Stimulated activated CD8-positive, alpha-beta memory T cell treated with anti-CD3 and anti-CD28 coated beads, Interleukin-2, amount 100 ng/mL, for 48 hours (primary cell): Measurements from ENCODE around the gene GPR176.
A peak's percentile ranks its signal among the peaks of the same experiment; 100 is the strongest.

Experiments used
- DNase-seq, 2 donors: peaks; one replicate each; pipeline ENCODE4 v3.0.0-alpha.2; 2020; ENCODE audit warnings: low read depth in 2 of 2

GPR176 gene, protein sequence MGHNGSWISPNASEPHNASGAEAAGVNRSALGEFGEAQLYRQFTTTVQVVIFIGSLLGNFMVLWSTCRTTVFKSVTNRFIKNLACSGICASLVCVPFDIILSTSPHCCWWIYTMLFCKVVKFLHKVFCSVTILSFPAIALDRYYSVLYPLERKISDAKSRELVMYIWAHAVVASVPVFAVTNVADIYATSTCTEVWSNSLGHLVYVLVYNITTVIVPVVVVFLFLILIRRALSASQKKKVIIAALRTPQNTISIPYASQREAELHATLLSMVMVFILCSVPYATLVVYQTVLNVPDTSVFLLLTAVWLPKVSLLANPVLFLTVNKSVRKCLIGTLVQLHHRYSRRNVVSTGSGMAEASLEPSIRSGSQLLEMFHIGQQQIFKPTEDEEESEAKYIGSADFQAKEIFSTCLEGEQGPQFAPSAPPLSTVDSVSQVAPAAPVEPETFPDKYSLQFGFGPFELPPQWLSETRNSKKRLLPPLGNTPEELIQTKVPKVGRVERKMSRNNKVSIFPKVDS

DNA sequence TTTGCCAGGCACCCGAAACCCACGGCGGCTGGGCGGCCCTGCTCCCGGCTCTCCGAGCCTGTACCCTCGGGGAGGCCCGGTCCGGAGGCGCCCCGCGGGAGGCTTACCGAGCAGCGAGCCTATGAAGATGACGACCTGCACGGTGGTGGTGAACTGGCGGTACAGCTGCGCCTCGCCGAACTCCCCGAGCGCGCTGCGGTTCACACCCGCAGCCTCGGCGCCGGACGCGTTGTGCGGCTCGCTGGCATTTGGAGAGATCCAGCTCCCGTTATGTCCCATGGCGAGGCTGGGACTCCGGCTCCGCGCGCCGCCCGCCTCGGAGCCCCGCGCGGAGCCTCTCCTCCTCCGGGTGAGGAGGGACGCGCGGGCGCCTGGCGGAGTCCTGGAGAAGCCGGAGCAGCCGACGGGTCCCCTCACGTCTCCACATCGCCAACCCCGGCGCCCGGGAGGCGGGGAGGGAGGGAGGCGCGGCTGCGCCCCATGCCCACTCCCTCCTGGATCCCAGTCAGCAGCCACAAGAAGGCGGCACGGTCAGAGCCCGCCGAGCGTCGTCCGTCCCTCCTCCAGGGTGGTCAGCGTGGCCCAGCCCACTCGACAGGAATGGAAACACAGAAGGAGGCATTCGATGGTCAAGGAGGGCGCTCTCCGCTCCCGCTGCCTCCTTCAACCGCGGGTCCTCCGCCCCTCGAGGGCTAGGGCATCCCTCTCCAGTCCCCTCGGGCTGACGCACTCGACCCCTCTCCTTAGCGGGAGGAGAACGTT, at the start of gene GPR176:
Gene GPR176 (minus strand): TSS at position 519 of the 762 bp plus-strand sequence. CDS start 240 bp downstream, at position 279.
- DNase-seq: peak in 1 of 2 donors; percentile 9

DNA sequence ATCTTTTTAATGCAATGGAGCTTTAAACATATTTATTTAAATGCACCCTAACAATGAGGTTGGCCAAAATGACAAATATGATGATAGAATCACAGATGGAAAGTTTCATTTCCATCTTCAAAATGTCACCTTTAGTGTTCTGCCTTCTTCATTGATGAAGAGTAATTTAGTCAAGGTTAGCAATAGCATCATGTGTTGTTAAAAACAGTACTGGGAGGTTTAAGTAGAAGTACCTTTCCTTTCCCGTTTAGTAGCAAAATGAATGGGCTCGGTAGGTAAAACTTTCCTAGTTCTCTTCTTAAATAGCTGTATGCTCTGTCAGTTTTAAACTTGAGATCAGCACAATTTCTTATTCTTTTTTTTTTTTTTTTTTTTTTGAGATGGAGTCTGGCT, 48.9 kb upstream of the GPR176 start:
- DNase-seq: no peak

DNA sequence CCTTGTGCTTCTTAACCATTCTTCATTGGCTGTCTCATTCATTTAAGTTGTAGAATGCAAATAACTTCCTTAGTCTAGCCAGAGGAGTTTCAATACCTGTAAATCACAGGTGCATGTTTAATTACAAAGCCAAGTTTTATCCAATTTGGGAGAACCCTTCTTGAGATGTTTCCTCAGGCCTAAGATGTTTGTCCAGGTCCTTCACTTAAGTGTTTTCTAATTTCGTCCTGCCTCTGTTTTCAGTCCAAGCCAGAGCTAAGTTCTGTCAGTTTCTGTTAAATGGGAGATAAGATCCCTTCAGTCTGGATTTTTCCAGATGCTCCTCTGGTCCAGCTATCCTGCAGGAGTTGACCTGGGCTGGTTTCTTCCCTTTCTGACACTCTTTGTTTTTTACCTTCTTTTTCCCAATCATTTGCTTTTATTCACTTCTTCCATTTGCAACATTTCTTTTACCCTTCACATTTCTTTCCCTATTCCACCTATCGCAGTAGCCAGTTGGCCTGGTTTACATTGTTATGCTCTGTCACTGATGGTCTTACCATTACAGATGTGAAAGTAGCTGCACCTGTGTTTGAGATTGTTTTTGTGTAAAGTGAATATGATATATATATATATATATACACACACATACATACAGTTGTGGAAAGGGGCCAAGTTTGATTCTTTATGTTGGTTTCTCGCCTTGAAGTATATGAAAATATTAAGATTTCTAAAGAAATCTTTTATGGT, 48.4 kb upstream of the GPR176 start:
- no peak for DNase-seq

DNA sequence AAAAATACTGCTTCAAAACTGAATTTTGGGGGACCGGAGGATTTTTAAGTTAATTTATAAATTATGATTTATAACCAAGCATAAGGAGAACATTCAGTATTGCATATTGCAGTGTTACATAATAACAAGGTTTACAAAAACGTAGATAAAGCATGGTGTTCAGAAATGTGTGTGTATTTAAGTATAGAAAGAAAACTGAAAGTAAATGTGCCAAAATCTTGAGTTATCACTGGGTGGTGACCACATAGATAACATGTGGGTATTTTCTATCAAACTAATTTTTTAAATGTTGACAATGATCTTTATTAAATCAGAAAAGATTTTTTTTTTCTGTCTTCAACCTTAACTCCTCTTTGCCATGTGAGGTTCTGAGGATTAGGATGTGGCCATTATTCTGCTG, 46.5 kb upstream of the GPR176 start:
- DNase-seq: no peak

DNA sequence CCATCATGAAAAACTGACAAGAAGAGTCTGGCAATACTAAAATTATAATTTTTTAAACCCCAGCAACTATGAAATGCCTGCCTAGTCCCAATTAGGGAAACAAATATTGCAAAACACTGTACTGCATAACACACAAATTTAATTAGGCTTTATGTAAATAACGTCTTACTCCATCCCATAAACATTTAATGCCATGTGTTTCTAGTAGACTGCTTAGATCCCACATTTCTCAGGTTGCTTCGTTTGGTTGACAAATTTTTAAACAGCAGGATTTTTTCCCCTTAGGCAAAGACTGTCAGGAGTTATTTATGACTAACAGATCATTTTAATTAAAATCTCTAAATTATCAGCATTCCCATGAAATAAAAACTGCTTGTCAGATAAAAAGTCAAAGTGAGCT, 43.7 kb upstream of the GPR176 start:
- DNase-seq: no peak

DNA sequence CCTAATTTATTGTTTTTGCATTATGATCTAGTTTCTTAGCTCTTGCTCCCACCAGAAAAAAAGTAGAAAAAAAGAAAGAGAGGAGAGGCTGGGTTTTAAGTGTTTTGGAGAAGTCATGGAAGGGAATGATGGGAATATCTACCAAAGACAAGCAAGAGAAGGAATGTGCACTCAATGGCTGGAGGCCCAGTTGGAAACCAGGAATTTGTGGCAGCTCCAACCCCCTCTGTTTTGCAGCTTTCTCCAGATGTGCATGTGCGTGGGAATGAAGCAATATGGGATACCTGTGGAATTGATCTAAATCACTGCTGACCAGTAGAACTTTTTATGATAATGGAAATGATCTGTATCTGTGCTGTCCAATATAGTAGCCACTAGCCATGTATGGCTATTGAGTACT, 41.0 kb upstream of the GPR176 start:
- no peak for DNase-seq

DNA sequence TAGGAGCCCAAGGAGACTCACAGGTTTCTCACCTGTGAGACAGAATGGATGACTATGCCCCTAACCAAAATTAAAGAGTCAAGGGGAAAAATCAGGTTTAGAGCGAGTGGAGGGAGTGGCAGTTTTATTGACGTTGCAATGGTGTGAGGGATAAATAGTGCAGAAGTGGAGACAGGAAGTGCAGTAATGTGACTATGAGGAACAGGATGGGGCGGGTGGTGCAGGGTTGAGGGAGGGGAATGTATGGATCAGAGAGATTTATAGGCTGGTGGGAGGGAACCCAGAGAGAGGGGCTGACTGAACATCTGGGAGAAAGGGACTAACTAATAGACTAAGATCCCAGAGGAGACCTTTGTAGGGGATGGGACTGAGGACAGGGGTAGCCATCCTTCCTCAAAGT, 40.3 kb upstream of the GPR176 start:
- no peak for DNase-seq

DNA sequence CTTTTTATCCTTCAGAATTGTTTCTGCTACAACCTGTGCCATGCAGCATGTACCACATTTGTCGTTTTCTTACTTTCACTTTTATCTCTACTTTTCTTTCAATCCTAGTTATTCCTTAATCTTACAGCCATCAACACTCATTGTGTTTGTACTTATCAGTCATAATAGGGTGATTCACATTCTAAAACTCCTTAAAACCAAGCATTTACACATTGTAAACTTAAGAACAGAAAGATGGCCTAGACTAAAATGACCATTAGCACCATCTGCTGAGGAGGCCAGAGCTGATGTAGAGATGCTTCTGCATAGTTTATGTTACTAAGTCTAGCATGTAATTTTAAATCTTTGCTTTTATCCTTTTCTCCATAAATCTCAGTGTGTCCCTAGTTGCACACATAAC, 39.3 kb upstream of the GPR176 start:
- no peak for DNase-seq

DNA sequence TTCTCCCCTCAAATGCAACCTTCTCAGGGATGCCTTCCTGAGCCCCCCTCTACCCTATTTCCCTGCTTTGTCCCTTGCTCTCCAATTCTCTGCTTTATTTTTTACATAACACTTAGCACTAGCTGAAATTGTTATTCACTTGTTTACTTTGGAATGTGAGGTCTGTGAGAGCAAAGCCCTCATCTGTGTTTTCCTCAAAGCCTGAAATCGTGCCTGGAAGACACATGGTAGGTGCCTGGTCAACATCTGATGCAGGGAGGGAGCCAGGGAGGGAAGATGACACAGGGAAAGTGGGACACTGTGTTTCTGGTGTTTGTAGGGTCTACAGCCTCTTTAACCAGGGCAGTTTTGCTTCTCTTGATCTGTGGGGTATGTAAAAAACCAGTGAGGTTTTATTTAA, 37.4 kb upstream of the GPR176 start:
- DNase-seq: no peak

DNA sequence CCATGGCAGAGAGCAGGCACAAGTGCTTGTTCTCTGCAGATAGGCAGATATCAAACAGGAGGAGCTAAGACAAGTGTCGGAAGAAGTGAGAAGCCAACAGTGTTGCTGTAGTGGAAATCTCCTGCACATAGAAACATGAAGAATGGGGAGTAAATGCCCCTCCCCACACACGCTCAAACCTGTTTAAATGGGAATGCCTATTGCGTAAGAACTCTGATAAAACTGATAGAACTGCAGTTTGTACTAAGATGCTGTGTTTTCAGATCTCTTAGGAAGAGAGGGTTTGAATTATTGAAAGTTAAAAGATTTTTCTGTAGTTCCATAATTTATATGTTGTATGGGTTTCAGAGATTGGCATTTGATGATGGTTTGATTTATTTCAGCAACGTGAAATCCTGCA, 33.5 kb upstream of the GPR176 start:
- DNase-seq: no peak

DNA sequence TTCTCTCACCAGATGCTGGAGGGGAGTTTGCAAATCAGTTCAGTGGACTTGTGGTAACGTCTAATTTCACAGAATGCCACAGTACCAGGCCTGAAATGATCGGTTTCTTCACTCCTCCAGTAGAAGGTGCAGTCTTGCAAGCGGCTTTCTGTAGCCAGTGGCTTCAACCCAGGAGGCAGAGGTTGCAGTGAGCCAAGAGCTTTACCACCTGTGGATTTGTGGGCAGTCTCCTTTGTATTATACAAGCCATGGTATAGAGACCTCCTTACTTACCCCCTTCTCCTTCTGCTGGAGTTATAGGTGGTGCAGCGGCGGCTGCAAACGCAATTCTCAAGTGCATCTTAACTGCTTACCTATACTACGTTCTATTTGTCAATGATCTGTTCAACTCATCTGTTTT, 31.5 kb upstream of the GPR176 start:
- DNase-seq: no peak

DNA sequence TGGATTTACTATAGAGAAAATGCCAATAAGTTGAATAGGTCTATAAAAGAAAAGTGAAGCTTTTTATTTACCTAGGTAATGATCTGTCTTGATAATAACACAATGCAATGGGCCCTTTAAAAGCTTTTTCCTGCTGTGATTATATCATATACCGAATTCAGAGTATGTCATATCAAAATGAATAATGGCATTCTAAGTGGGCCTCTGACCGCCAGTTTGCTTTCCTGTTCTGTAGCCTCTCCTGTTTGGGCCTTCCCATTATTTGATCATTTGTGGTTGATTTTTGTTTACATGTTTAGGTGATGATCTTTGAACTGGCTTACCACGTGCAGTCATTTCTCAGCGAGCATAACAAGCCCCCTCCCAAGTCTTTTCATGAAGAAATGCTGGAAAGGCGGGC, 28.8 kb upstream of the GPR176 start:
- no peak for DNase-seq

DNA sequence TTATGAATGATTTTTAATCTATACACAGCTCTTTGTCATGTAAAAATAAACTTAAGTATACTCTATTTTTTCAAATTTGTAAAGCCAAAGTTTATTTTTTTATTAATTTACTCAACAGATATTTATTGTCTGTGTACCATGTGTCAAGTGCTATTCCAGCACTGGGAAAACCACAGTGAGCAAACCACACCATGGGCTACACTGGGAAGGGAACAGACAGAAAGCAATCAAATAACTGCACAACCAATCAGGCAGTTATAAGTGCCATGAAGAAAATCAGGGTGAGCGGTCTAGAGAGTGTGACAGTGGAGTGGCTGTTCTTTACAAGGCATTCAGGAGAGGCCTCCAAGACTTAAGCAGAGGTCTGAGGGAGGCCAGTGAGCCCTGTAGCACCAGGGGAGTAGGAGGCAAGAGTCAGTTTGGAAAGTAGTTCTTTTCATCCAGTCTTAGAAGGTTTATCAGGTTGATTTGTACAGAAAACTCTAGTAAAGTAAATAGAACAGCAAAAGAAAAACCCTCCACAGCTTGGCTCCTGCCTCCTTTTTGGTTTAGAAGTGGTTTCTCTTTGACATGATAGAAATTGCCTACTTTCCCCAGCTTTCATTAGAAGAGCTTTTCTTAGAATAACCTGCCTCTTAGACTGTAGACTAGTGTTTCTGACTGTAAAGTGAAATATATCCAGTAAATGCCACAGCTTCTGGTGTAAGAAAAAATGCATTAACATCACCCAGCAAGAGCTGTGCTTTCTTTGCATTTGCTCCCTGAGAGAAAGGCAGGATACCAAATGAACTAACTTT, 27.5 kb upstream of the GPR176 start:
- no peak for DNase-seq

DNA sequence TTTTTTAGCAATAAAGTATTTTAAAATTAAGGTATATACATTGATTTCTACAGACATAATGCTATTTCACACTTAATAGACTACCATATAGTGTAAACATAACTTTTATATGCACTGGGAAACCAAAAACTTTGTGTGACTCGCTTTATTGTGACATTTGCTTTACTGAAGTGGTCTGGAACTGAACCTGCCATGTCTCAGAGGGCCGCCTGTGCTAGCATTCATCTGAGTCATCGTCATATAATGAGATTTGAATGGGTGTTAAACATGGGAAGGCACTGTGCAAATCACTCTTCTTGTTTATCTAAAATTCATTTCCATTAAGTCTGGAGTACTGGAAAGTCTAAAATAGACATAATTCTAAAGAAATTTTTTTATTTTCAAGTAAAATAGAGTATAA, 26.8 kb upstream of the GPR176 start:
- no peak for DNase-seq

DNA sequence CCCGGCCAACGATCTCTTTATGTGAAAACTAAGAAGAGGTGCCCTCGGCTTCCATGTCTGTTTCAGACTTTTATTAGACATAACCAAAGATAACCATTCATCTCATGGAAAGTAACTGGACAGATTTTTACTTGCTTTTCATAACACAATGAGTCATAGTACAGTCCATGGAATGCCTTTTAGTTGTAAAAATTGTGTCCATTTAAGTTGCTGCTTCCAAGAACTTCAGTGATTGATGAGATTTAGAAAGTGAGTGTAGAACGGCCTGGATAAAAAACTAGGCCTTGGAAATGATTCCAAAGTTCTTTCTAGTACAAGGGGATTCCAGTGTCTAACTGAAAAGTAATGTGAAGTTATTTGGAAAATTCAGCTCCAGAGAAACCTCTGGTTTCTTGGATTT, 24.7 kb upstream of the GPR176 start:
- DNase-seq: no peak

DNA sequence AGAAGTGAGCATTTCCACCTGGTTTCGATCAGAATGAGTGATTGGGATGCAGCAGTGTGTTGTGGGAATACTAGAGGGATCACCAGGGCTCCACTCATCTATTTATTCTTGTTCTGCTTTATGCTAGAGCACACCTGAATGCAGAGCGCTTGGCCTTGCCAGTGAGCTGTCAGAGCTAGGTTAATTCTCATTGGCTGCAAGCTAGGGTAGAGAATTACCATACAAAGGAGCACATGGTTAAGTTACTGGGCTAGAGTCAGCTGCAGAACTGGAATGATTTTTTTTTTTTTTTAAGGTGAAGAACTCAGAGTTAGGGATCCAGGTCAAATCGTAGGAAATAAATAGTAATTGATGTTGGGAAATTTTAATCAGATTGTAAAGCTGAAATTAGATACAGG, 22.7 kb upstream of the GPR176 start:
- no peak for DNase-seq

DNA sequence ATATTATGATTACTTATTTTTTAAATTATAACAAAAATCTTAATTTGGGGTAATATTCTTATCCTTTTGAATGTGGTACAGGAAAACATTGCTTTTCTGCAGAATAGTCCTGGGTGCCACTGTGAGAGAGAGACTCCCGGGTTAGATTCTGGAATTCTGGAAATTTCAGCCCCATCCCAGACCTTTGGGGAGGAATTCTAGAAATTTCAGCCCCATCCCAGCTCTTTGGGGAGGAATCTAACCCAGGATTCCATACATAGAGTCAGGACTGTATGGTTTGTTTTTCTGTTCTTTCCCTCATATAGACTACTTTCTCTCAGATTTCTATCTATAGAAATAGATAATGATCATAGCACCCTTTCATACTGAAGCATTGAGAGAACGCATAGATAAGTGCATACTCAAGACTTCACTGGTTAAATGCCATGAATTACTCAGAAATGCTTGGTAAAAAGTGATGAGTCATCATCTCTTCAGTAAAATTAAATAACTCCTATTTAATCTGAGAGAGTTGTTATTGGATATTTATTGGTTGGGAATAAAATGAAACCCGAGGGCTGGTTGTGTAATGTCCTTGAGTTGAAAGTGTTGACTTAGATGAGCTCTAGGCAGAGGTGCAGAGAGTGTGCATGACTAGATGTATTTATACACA, 22.2 kb upstream of the GPR176 start:
- no peak for DNase-seq

DNA sequence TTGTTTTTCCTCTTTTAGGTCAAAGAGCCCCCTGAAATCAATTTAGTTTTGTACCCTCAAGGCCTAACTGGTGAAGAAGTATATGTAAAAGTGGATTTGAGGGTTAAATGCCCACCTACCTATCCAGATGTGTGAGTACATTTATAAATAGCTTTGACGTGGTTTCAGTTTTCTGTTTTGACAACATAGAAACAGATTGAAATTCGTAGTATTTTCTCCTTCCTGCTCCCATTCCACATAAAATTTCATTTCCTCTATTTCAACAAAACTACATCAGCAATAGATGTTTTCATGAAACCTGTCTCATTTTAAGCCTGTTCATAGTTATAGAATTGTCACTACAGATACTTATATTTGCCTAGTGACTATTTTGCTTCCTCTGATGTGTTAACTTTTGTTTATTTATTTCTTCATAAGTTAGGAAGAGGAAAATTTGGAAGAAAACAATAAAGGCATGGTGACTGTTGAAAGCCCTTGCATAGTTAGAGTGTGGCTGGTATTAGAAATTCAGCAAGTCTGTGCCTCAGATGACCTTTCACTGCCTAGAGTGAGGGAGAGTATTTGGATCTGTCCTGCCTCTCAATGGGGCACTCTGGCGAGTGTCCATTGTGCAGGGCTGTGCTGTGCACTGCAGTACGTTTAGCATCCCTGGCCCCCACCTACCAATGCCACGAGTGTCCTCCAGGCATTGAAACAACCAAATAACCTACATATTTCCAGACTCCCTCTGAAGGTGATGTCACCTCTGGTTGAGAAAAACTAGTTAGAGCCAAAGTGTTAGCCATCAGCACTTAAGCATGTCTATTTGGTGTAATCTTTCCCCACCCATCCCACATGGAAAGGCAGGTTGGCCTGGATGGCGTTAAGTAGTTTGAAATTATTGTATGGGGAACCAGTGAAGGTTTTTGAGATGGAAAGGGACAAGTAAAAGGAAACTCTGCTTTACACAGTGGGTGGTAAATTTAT, 19.7 kb upstream of the GPR176 start:
- no peak for DNase-seq

DNA sequence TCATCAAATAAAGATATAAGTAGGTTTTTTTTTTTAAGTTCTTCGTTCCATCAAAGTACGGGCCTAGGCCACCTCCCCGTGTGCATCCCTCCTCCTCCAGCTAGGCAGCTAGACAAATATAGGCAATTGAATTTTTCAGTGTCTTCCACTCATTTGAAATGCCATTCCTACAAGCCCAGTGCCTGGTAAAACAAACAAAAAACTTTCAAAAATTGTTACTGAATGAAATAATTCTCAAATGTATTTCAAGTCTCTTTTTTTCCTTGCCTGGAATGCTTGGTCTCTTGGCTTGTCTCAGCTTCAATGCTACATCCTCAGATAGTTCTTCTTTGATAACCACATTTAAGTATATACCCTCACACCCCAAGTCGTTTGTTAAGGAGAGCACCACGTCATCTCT, 17.6 kb upstream of the GPR176 start:
- DNase-seq: no peak

DNA sequence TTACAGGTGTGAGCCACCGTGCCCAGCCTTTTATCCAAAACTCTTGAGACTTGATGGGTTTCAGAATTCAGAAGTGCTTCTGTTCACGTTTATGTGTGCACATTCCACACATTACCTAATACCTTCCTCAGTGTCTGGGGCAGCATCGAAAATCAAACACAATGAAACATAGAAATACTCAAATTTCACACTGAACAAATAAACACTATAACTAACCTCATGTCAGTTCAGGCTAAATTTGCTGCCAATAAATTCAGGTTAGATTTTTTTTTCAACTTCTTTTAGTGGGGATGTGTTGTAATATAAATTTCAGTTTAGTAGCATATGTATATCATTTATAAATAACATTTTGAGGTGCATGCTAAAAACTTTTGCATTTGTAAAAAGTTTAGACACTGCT, 16.6 kb upstream of the GPR176 start:
- no peak for DNase-seq
